ENCODE data around the gene DUSP18. TPM values are rescaled to one million over a fixed set of nuclear protein-coding genes. Genes with fewer than 3 reads are reported as not detected.

DUSP18 gene
- total RNA-seq, 1 donor from 2014 or later, result 8.0 TPM

- Mint-ChIP-seq H3K4me1 (ENCODE audit: low read depth, unreplicated experiment) (no peaks in the 10 kb centered on the region), H3K4me3 (ENCODE audit: unreplicated experiment) (no peak overlapping the region), H3K36me3 (ENCODE audit: unreplicated experiment) (no peaks in the 10 kb centered on the region), H3K9me3 (ENCODE audit: unreplicated experiment) (peaks cover 2% of the 10 kb centered on the region), H3K27ac (ENCODE audit: unreplicated experiment) (no peak overlapping the region), H3K27me3 (ENCODE audit: unreplicated experiment) (peaks cover 2% of the 10 kb centered on the region)
- no peak for TF ChIP-seq CTCF (IDR thresholded peaks at IDR 0.05; ENCODE audit: partially characterized antibody, unreplicated experiment)
- DNase-seq, result no peak
Measured at GRCh38 chr22:30648825-30649224, 18.9 kb downstream of the DUSP18 start.

GRCh38 chr22:30647536-30647935 lies 20.1 kb downstream of the DUSP18 start:
- Mint-ChIP-seq H3K4me3 (ENCODE audit: unreplicated experiment) (no peak overlapping the region), H3K36me3 (ENCODE audit: unreplicated experiment) (no peaks in the 10 kb centered on the region), H3K27me3 (ENCODE audit: unreplicated experiment) (no peaks in the 10 kb centered on the region), H3K27ac (ENCODE audit: unreplicated experiment) (no peak overlapping the region), H3K9me3 (ENCODE audit: unreplicated experiment) (peaks cover 2% of the 10 kb centered on the region), H3K4me1 (ENCODE audit: low read depth, unreplicated experiment) (no peaks in the 10 kb centered on the region)
- no peak for DNase-seq
- no peak for TF ChIP-seq CTCF (IDR thresholded peaks at IDR 0.05; ENCODE audit: partially characterized antibody, unreplicated experiment)

- H3K4me3 Mint-ChIP-seq (ENCODE audit: unreplicated experiment), result no peak overlapping the region
- DNase-seq, result no peak
- TF ChIP-seq CTCF (IDR thresholded peaks at IDR 0.05; ENCODE audit: partially characterized antibody, unreplicated experiment), result no peak
- no peaks in the 10 kb centered on the region for H3K36me3 Mint-ChIP-seq (ENCODE audit: unreplicated experiment)
- H3K4me1 Mint-ChIP-seq (ENCODE audit: low read depth, unreplicated experiment), result no peaks in the 10 kb centered on the region
- H3K27me3 Mint-ChIP-seq (ENCODE audit: unreplicated experiment), result no peaks in the 10 kb centered on the region
- H3K27ac Mint-ChIP-seq (ENCODE audit: unreplicated experiment), result no peak overlapping the region
- peaks cover 2% of the 10 kb centered on the region for H3K9me3 Mint-ChIP-seq (ENCODE audit: unreplicated experiment)
Measured at GRCh38 chr22:30646518-30647160, 21.0 kb downstream of the DUSP18 start.

GRCh38 chr22:30643055-30643875 lies 24.4 kb downstream of the DUSP18 start:
- Mint-ChIP-seq H3K36me3 (ENCODE audit: unreplicated experiment) (no peaks in the 10 kb centered on the region), H3K4me1 (ENCODE audit: low read depth, unreplicated experiment) (no peaks in the 10 kb centered on the region), H3K27ac (ENCODE audit: unreplicated experiment) (no peak overlapping the region), H3K9me3 (ENCODE audit: unreplicated experiment) (no peaks in the 10 kb centered on the region), H3K4me3 (ENCODE audit: unreplicated experiment) (no peak overlapping the region), H3K27me3 (ENCODE audit: unreplicated experiment) (no peaks in the 10 kb centered on the region)
- TF ChIP-seq CTCF (IDR thresholded peaks at IDR 0.05; ENCODE audit: partially characterized antibody, unreplicated experiment), result no peak
- DNase-seq, result no peak

GRCh38 chr22:30640839-30641430 lies 26.7 kb downstream of the DUSP18 start:
- no peak overlapping the region for H3K27ac Mint-ChIP-seq (ENCODE audit: unreplicated experiment)

More at GRCh38 chr22:30640839-30641430, 26.7 kb downstream of the DUSP18 start:
- Mint-ChIP-seq H3K4me3 (ENCODE audit: unreplicated experiment) (no peak overlapping the region), H3K9me3 (ENCODE audit: unreplicated experiment) (no peaks in the 10 kb centered on the region), H3K36me3 (ENCODE audit: unreplicated experiment) (no peaks in the 10 kb centered on the region), H3K27me3 (ENCODE audit: unreplicated experiment) (no peaks in the 10 kb centered on the region), H3K4me1 (ENCODE audit: low read depth, unreplicated experiment) (peaks cover 2% of the 10 kb centered on the region)
- DNase-seq, result no peak
- no peak for TF ChIP-seq CTCF (IDR thresholded peaks at IDR 0.05; ENCODE audit: partially characterized antibody, unreplicated experiment)
